GM10248 (cell line): ENCODE data around the gene EHD4.
A peak's percentile ranks its signal among the peaks of the same experiment; 100 is the strongest.

Experiments used
- CTCF ChIA-PET: fragments of 300-600 bp; sonication (Branson Sonifier 250); formaldehyde crosslinking; extraction: SDS; loops from one replicate; lab custom pipeline; 2021; ENCODE audit warnings: antibody characterized with exemption; lab: Yijun Ruan, JAX
- POLR2A ChIA-PET: fragments of 350-650 bp; sonication (Branson Sonifier 250); formaldehyde crosslinking; extraction: SDS; loops from one replicate; lab custom pipeline; 2020; ENCODE audit warnings: antibody characterized with exemption; lab: Yijun Ruan, JAX
- DNase-seq: peaks from one replicate; pipeline ENCODE4 v3.0.0; 2012; ENCODE audit errors: extremely low spot score
- TF ChIP-seq, protein P1 (sequence below): IDR thresholded peaks from 2 replicates; pipeline ENCODE4 v1.5.1; 2012; ENCODE audit warnings: mild to moderate bottlenecking, low read depth; ENCODE audit errors: extremely low read depth, missing control alignments, control extremely low read depth

The EHD4 gene

DNA sequence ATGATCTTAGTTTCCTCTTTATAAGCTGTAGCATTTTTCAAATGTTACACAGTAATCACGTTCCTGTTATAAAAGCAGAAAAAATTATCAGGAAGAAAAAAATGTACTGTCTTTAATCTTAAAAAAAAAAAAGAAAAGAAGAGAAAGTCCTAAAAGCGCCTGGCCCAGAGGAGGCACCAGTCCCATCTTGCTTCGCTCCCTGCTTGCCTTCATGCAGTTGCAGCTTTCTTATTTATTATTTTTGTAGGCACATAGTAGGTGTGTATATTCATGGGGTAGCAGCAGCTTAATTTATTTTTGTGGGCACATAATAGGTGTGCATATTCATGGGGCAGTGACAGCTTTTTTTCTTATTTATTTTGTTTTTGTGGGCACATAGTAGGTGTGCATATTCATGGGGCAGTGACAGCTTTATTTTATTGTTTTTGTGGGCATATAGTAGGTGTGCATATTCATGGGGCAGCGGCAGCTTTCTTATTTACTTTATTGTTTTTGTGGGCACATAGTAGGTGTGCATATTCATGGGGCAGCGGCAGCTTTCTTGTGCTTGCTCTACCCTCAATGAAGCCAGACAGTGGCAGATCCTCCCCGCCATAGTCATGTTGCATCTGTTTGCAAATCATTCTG is 5.5 kb upstream of the EHD4 start:
- CTCF ChIA-PET, result interaction anchor here (1.0 to 5.4 kb wide), 4 partner anchors 8 to 106 kb away, joined by 4 to 39 read pairs (median 4); no protein-coding TSS in a partner anchor

DNA sequence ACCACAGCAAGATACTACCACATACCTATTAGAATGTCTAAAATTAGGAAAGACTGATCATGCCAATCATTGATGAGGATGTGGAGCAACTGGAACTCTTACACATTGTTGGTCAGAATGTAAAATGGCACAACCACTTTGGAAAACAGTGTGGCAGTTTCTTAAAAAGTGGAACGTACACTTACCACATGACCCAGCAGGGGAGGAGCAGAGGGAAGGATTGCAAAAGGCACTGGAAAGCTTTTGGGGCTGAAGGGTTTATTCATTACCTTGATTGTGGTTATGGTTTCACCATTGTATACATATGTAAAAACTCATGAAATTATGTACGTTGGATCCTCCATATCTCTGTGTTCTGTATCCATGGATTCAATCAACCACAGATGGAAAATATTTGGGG is 3.3 kb upstream of the EHD4 start:
- ChIA-PET POLR2A (no interaction called here), CTCF (no interaction called here)
- TF ChIP-seq, protein P1, sequence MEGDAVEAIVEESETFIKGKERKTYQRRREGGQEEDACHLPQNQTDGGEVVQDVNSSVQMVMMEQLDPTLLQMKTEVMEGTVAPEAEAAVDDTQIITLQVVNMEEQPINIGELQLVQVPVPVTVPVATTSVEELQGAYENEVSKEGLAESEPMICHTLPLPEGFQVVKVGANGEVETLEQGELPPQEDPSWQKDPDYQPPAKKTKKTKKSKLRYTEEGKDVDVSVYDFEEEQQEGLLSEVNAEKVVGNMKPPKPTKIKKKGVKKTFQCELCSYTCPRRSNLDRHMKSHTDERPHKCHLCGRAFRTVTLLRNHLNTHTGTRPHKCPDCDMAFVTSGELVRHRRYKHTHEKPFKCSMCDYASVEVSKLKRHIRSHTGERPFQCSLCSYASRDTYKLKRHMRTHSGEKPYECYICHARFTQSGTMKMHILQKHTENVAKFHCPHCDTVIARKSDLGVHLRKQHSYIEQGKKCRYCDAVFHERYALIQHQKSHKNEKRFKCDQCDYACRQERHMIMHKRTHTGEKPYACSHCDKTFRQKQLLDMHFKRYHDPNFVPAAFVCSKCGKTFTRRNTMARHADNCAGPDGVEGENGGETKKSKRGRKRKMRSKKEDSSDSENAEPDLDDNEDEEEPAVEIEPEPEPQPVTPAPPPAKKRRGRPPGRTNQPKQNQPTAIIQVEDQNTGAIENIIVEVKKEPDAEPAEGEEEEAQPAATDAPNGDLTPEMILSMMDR, result no peak
- DNase-seq, result no peak

More for the DNA sequence above, 5.5 kb upstream of the EHD4 start:
- POLR2A ChIA-PET, result no interaction called here
- DNase-seq, result no peak
- TF ChIP-seq, protein P1, result no peak

DNA sequence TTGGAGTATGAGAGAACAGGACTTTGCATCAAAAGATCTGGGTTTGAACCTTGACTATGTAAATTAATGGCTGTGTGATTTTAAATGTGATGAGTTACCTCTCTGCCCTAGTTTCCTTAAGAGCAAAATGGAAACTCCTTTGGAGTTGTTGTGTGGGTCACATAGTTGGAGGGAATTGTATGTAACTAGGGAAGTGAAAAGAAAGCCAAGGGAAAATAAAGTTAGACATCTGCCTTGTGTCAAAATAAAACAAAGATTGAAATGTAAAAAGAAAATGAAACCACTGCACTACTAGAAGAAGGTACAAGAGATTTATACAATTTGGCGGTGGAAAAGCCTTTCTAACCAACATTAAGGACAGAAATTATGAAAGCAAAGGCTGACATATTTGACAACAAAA is 1.7 kb upstream of the EHD4 start:
- ChIA-PET CTCF (interaction anchor here (1.0 to 2.7 kb wide), 5 partner anchors 9 to 201 kb away, joined by 3 to 12 read pairs (median 4); partner anchors contain the start of gene MAPKBP1), POLR2A (interaction anchor here (0.6 kb wide), 1 partner anchor 898 kb away, joined by 6 read pairs; no protein-coding TSS in a partner anchor)
- TF ChIP-seq, protein P1, result no peak

DNA sequence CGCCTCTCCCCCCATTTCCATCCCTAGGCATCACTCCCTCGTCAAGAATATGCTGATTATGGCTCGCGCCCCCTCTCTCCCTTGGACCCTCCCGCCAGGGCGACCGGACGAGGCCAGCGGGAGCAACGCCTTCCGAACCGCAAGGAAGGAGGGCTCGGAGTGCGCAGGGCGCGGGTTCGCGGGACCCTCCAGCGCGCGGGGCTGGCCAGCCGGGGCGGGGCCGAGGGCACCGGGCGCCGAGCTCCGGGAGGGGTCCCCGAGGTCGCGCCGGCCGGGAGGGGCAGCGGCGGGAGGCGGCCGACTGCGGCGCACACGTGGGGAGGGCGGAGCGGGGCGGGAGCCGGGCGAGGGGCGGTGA is 483 bp downstream of the EHD4 start:
- ChIA-PET CTCF (interaction anchor here (0.8 to 4.4 kb wide), 11 partner anchors 10 to 199 kb away, joined by 3 to 19 read pairs (median 8); partner anchors contain the start of gene MAPKBP1), POLR2A (interaction anchor here (0.5 to 2.1 kb wide), 6 partner anchors 10 to 361 kb away, joined by 3 to 6 read pairs (median 4); no protein-coding TSS in a partner anchor)
- TF ChIP-seq, protein P1, result no peak
- DNase-seq, result peak; percentile 63

More for the DNA sequence above, 1.7 kb upstream of the EHD4 start:
- no peak for DNase-seq

DNA sequence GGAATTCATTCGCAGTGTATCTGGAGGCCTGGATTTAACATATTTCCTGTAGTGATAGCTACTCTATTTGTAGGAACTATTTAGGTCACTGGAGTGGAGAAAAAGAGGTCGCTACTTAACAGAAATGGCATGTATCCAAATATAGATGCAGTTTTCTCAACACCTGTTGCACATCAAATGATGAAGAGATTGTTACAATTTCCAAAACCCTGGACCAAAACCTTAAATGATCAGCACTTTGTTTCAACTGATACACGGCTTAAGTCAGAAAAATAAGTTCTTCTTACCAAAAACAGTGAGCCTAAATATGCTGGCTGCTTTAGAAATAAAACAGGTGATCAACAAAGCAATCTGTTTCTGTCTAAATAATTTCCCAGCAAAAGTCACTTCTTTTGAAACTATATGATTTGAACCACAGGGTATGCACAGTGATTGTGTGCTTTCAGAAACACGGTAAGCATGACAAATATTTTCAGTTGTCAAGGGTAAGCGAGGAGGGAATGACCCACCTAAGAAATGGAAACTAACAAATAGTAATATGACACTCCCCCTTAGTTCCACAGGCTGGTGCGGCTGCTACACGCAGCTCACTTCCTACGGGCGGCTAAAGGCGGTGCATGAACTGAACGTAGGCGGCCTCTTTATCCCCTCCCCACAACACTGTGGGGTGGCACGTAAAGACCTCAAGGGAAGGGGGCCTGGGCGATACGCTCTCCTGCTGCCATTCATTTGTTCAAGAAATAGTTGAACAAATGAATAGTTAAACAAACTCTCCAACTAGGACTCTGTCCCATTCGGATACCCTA is 1.1 kb downstream of the EHD4 start:
- CTCF ChIA-PET, result interaction anchor here (0.8 to 4.4 kb wide), 5 partner anchors 10 to 41 kb away, joined by 3 to 19 read pairs (median 4); no protein-coding TSS in a partner anchor

More for the DNA sequence above, 1.1 kb downstream of the EHD4 start:
- TF ChIP-seq, protein P1, result no peak
- POLR2A ChIA-PET, result interaction anchor here (1.1 to 2.1 kb wide), 3 partner anchors 39 to 198 kb away, joined by 3 to 6 read pairs (median 3); no protein-coding TSS in a partner anchor
- DNase-seq, result peak; percentile 82
